ENCODE data around the gene KNCN.

The KNCN gene

DNA sequence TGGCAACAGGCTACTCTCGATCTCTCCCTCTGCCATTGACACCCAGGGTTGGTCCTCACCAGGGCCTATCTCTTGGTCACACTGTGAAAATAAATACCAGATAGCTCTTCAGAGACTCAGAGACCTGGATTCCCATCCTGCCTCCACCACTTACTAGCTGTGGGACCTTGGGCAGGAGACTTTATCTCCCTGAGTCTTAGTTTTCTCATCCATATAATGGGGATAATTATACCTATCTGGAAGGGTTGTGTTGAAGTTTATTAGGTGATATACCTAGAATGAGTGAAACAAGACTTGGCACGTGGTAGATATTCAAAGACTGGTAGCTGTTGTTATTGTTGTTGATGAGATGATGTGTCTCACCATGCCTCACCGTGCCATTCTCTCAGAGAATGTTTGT, 54.4 kb downstream of the KNCN start:
- Histone ChIP-seq H3K4me3 (ENCODE audit: low read length) (no peak overlapping the region), H3K27ac (ENCODE audit: low read length) (no peak overlapping the region), H3K36me3 (replicated peaks; ENCODE audit: low read depth, low read length) (no peaks in the 10 kb centered on the region), H2AFZ (ENCODE audit: low read depth, low read length) (no peak overlapping the region), H3K9ac (ENCODE audit: low read length) (no peak overlapping the region), H4K20me1 (ENCODE audit: insufficient read depth, low read length) (no peaks in the 10 kb centered on the region), H3K27me3 (ENCODE audit: low read depth, low read length) (peaks cover 2% of the 10 kb centered on the region; the same call in 1 of the 2 replicates), H3K79me2 (ENCODE audit: low read length) (no peaks in the 10 kb centered on the region), H3K4me2 (ENCODE audit: low read length) (no peak overlapping the region), H3K4me1 (ENCODE audit: low read length) (no peaks in the 10 kb centered on the region), H3K9me3 (ENCODE audit: insufficient read depth, low read length) (no peaks in the 10 kb centered on the region)
- TF ChIP-seq EZH2phosphoT487 (IDR thresholded peaks at IDR 0.05; ENCODE audit: low read depth): no peak
- TF ChIP-seq, protein P1, sequence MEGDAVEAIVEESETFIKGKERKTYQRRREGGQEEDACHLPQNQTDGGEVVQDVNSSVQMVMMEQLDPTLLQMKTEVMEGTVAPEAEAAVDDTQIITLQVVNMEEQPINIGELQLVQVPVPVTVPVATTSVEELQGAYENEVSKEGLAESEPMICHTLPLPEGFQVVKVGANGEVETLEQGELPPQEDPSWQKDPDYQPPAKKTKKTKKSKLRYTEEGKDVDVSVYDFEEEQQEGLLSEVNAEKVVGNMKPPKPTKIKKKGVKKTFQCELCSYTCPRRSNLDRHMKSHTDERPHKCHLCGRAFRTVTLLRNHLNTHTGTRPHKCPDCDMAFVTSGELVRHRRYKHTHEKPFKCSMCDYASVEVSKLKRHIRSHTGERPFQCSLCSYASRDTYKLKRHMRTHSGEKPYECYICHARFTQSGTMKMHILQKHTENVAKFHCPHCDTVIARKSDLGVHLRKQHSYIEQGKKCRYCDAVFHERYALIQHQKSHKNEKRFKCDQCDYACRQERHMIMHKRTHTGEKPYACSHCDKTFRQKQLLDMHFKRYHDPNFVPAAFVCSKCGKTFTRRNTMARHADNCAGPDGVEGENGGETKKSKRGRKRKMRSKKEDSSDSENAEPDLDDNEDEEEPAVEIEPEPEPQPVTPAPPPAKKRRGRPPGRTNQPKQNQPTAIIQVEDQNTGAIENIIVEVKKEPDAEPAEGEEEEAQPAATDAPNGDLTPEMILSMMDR (IDR thresholded peaks at IDR 0.05; ENCODE audit: low read depth, low read length): no peak

DNA sequence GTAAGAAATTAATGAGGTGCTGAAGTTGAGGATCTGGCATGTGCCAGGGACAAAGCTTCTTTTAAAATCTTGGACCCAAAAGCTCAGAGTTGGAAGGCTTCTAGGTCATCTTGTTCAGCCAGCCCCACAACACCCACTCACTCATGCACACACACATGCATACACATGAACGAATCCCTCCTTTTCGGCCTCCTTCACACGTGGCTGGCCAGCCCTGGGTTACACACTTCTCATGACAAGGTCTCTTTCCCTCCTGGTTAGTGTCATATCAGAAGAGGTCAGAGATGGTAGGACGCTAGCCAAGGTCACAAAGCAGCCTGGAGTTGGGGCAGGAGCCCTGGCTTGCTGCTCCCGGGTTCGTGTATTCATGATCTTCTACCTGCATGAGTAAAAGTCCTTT, 54.9 kb downstream of the KNCN start:
- Histone ChIP-seq H3K36me3 (replicated peaks; ENCODE audit: low read depth, low read length) (no peaks in the 10 kb centered on the region), H3K27ac (ENCODE audit: low read length) (no peak overlapping the region), H3K27me3 (ENCODE audit: low read depth, low read length) (no peaks in the 10 kb centered on the region)

DNA sequence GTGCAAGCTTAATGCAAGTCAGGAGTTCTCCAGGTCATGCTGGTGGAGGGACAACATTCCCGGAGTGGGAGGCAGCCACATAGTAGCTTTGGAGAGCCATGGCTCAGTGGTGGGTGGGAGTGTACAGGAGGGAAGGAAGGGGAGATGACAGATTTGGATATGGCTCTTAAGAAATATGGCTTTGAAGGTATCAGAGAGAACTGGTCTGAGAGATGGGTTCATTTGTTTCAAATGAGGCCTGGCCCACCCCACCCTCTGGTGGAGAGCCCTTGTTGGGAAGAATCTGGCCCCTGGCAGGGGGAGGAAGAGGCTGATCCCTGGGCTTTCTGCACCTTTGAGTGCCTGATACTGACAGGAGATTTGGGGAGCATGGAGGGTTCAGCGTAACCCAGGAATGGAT, 55.7 kb downstream of the KNCN start:
- no peaks in the 10 kb centered on the region for H4K20me1 ChIP-seq (ENCODE audit: insufficient read depth, low read length)
- H3K27me3 ChIP-seq (ENCODE audit: low read depth, low read length): no peaks in the 10 kb centered on the region
- no peak overlapping the region for H3K4me2 ChIP-seq (ENCODE audit: low read length)
- no peak overlapping the region for H2AFZ ChIP-seq (ENCODE audit: low read depth, low read length)
- H3K36me3 ChIP-seq (replicated peaks; ENCODE audit: low read depth, low read length): no peaks in the 10 kb centered on the region
- no peaks in the 10 kb centered on the region for H3K4me1 ChIP-seq (ENCODE audit: low read length)
- no peaks in the 10 kb centered on the region for H3K79me2 ChIP-seq (ENCODE audit: low read length)
- no peak overlapping the region for H3K4me3 ChIP-seq (ENCODE audit: low read length)
- H3K27ac ChIP-seq (ENCODE audit: low read length): no peak overlapping the region
- no peak overlapping the region for H3K9ac ChIP-seq (ENCODE audit: low read length)
- TF ChIP-seq, protein P1 (IDR thresholded peaks at IDR 0.05; ENCODE audit: low read depth, low read length): no peak
- TF ChIP-seq EZH2phosphoT487 (IDR thresholded peaks at IDR 0.05; ENCODE audit: low read depth): no peak
- no peaks in the 10 kb centered on the region for H3K9me3 ChIP-seq (ENCODE audit: insufficient read depth, low read length)

More for the DNA sequence above, 54.9 kb downstream of the KNCN start:
- Histone ChIP-seq H3K4me2 (ENCODE audit: low read length) (no peak overlapping the region), H3K4me1 (ENCODE audit: low read length) (no peaks in the 10 kb centered on the region), H3K9me3 (ENCODE audit: insufficient read depth, low read length) (no peaks in the 10 kb centered on the region), H3K4me3 (ENCODE audit: low read length) (no peak overlapping the region), H2AFZ (ENCODE audit: low read depth, low read length) (no peak overlapping the region), H4K20me1 (ENCODE audit: insufficient read depth, low read length) (no peaks in the 10 kb centered on the region), H3K79me2 (ENCODE audit: low read length) (no peaks in the 10 kb centered on the region), H3K9ac (ENCODE audit: low read length) (no peak overlapping the region)
- TF ChIP-seq EZH2phosphoT487 (IDR thresholded peaks at IDR 0.05; ENCODE audit: low read depth): no peak
- TF ChIP-seq, protein P1 (IDR thresholded peaks at IDR 0.05; ENCODE audit: low read depth, low read length): no peak
